IPS DF 6.9 (cell line): ENCODE data around the gene EML6.
A peak's percentile ranks its signal among the peaks of the same experiment; 100 is the strongest.

Source experiments
- DNase-seq: peaks from one replicate; pipeline ENCODE4 v3.0.0-alpha.2; 2013; ENCODE audit warnings: low read depth, low spot score
- H3K27ac ChIP-seq: one replicate; pipeline ENCODE4 v1.5.1; 2013; ENCODE audit warnings: low read length, control low read depth
- H3K27me3 ChIP-seq: 2 replicates; pipeline ENCODE4 v1.6.1; 2013; ENCODE audit warnings: mild to moderate bottlenecking, low read length; ENCODE audit not compliant: control insufficient read depth, insufficient read depth
- H3K36me3 ChIP-seq: 2 replicates; pipeline ENCODE4 v1.6.1; 2013; ENCODE audit warnings: low read length; ENCODE audit not compliant: control insufficient read depth, insufficient read depth
- H3K4me1 ChIP-seq: 2 replicates; pipeline ENCODE4 v1.6.1; 2013; ENCODE audit warnings: low read length; ENCODE audit not compliant: control insufficient read depth, insufficient read depth
- H3K4me3 ChIP-seq: 2 replicates; pipeline ENCODE4 v1.5.1; 2013; ENCODE audit warnings: mild to moderate bottlenecking, low read length
- H3K9me3 ChIP-seq: 2 replicates; pipeline ENCODE4 v1.6.1; 2013; ENCODE audit warnings: low read length, inconsistent platforms; ENCODE audit not compliant: control insufficient read depth, insufficient read depth
- WGBS: extraction: QIAGEN DNeasy Blood & Tissue Kit; methylation state at CpG from one replicate; pipeline ENCODE4 v1.1.7; 2013; ENCODE audit warnings: mixed read lengths, missing lambda C conversion rate; ENCODE audit not compliant: insufficient read length, insufficient coverage; 5-methylcytosine and 5-hydroxymethylcytosine counted together

The EML6 gene

DNA sequence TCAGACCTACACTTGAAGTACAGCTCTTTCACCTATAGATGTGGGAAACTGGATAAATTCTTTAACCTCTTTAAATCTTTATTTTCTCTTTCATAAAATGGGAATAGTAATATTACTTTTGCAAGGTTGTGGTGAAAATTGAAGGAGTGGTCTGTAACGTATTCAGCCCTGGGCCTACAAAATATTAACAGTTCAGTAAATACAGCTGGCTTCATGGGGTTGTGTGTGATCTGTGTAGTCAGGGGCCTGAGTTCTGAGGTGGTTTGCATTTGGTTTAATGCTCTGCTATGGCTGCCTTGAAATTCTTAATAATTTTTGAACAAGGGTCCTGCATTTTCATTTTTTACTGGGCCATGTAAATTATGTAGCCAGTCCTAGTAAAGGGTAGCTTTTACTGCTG lies 16.8 kb upstream of the EML6 start:
- no peak for DNase-seq
- Histone ChIP-seq H3K9me3 (no peaks in the 10 kb centered on the region), H3K4me1 (no peaks in the 10 kb centered on the region; the same call in 1 of the 2 replicates), H3K27ac (no peak overlapping the region), H3K36me3 (no peaks in the 10 kb centered on the region), H3K4me3 (no peak overlapping the region), H3K27me3 (no peaks in the 10 kb centered on the region; the same call in 1 of the 2 replicates)
- no CpG with 5 or more reads among the region's 1 CpG for WGBS

DNA sequence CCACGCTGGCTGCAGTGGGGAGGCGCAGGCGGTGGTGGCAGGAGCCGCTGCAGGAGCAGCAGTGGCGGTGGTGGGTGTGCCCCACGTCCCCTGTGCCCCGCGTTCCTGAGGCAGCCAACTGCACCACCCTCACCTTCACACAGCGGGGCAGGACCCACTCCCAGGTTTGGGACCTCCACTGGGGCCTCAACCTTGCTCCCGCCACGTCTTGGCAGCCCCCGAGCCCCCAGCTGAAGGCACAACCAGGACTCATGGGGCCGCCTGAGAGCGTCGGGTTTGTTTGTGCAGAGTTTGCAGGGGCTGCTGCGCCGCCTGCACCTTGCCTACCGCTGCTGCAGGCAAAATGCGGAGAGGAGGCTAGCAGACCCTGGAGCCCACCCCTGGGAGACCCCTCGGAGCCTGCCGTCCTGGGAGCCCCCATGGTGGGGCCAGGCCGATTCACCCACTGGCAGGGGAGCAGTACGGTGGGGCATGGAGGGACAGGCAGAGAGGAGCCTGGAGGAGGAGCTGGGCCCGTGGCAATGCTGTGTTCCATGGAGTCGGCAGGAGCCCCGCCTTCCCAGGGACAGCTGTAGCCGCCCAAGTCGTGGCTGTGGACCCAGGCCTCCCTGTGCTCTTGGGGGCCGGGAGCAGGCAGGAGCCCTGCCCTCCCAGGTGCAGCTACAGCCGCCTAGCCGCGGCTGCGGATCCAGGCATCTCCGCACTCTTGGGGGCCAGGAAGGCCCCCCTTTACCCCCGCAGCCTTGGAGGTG lies 14.7 kb upstream of the EML6 start:
- H3K4me1 ChIP-seq = no peaks in the 10 kb centered on the region; the same call in 1 of the 2 replicates
- no peaks in the 10 kb centered on the region for H3K36me3 ChIP-seq
- H3K4me3 ChIP-seq = no peak overlapping the region
- no peaks in the 10 kb centered on the region; the same call in 1 of the 2 replicates for H3K27me3 ChIP-seq
- H3K9me3 ChIP-seq = no peaks in the 10 kb centered on the region
- no peak for DNase-seq
- H3K27ac ChIP-seq = no peak overlapping the region
- WGBS = no CpG with 5 or more reads among the region's 35 CpGs

DNA sequence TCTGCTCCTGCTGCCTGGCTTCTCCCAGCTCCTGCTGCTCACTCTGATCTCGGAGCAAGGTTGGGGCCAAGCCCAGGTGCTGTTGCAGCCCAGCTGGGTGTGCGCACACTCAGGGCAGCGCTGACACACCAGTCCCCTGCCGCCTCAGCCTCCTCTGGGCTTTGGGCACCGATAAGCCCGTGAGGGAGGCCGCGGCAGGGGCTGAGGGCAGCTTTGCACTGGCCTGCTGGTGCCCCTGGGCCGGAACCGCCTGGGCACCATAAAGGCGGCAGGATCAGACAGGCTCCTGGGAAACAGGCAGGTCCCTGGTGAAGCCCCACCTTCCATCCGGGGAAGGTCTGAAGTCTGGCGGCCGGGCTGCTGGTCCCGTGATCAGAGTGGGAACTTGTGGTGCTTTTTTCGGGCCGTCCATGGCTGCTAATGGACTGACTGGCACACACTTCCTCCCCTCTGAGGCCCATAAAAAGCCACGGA lies 14.1 kb upstream of the EML6 start:
- DNase-seq = no peak
- Histone ChIP-seq H3K9me3 (no peaks in the 10 kb centered on the region), H3K27me3 (no peaks in the 10 kb centered on the region), H3K36me3 (no peaks in the 10 kb centered on the region), H3K4me1 (no peaks in the 10 kb centered on the region; the same call in 1 of the 2 replicates), H3K4me3 (no peak overlapping the region), H3K27ac (no peak overlapping the region)
- no CpG with 5 or more reads among the region's 18 CpGs for WGBS

DNA sequence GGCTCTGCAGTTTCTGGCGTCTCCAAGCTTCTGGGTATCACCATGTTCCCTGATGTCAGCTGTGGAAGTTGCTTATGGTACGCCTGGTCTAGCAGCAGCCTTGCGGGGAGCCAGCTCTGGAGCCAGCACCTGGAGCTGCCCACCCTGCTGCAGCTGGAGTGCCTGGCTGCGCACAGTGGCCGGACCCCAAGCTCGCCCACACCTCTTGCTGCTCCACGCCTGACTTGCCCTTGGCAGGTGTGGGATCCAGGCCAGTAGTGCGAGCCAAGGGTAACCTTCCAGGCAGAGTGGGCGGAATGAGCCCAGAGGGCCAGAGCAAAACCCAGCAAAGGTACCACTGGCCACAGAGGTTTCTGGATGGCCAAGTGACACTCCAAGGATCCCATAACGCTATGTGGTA lies 13.2 kb upstream of the EML6 start:
- Histone ChIP-seq H3K4me3 (no peak overlapping the region), H3K27me3 (no peaks in the 10 kb centered on the region)
- WGBS = no CpG with 5 or more reads among the region's 10 CpGs

DNA sequence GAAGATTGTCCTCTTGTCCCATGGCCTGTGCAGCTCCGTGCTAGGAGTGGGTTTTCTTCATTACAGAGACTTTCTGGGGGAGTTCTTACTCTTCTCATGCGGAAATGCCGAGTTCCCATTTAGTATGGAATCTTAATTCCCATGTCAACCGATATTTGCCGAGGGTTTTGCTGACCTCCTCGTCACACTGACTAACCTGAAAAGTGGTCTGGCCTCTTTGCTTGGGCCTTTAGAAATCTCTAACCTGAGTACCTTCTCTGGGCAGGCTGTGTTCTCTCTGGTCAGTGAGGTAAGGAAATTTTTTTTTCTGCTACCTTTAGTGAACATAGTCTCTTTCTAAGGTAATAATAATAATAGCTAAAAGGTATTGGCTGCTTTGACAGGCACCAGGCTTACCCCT lies 10.9 kb upstream of the EML6 start:
- no peak overlapping the region for H3K4me3 ChIP-seq
- no CpG with 5 or more reads among the region's 6 CpGs for WGBS
- no peaks in the 10 kb centered on the region; the same call in 1 of the 2 replicates for H3K4me1 ChIP-seq
- no peaks in the 10 kb centered on the region for H3K36me3 ChIP-seq
- H3K27ac ChIP-seq = no peak overlapping the region
- H3K9me3 ChIP-seq = no peaks in the 10 kb centered on the region
- no peaks in the 10 kb centered on the region for H3K27me3 ChIP-seq
- no peak for DNase-seq

More for the DNA sequence above, 13.2 kb upstream of the EML6 start:
- Histone ChIP-seq H3K4me1 (no peaks in the 10 kb centered on the region; the same call in 1 of the 2 replicates), H3K9me3 (no peaks in the 10 kb centered on the region), H3K36me3 (no peaks in the 10 kb centered on the region), H3K27ac (no peak overlapping the region)
- no peak for DNase-seq

DNA sequence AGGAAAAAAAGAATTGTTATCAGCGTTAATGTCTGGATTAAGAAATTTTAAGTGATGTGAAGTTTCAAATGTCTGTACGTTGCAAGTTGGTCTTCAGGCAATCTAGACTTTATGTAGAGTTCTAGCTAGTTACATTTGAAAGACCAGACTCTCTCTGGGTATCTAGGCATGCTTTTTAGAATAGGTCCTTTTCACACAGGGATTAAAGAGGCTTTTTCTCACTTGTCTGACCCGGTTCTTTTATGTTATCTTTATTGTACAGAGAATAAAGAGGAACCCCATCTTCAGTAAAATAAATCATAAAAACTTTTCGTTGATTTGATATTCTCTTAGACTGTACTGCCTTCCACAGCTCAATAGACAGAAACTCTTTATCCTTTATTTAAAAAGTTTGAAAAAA lies 8.5 kb upstream of the EML6 start:
- DNase-seq = no peak
- Histone ChIP-seq H3K36me3 (no peaks in the 10 kb centered on the region), H3K4me1 (no peaks in the 10 kb centered on the region), H3K4me3 (no peak overlapping the region), H3K9me3 (no peaks in the 10 kb centered on the region), H3K27me3 (no peaks in the 10 kb centered on the region), H3K27ac (no peak overlapping the region)
- WGBS = 67% methylated on average over 1 of the region's 4 CpGs

DNA sequence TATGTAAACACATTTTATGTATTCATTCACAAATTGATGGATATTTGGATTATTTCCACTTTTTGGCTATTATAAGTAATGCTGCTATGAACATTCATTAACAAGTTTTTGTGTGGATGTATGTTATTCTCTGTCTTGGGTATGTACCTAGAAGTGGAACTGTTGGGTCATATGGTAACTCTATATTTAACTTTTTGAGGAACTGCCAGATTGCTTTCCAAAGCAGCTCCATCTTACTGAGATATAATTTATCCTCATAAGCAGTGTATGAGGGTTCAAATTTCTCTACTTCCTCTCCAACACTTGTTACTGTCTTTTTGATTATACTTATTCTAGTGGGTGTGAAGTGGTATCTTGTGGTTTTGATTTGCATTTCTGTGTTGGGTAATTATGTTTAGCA lies 7.1 kb upstream of the EML6 start:
- Histone ChIP-seq H3K4me1 (no peaks in the 10 kb centered on the region), H3K9me3 (no peaks in the 10 kb centered on the region), H3K27me3 (no peaks in the 10 kb centered on the region), H3K27ac (no peak overlapping the region), H3K4me3 (no peak overlapping the region), H3K36me3 (no peaks in the 10 kb centered on the region)
- DNase-seq = no peak

DNA sequence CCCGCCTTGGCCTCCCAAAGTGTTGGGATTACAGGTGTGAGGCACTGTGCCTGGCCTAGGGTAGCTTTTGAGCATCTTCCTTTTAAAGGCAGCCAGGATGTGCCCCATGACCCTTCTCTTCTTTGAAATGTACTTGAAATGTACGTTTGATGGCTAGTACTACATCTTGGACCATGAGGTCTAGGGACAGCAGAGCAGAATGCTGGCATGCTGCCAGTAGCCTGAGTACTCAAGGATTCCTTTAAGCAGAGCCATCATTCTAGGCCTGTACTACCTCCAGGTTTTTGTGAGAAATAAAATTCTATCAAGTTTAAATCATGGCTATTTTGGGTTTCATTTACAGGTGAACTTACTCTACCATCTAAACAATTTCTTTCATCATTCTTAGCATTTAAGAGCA lies 2.9 kb upstream of the EML6 start:
- no peak for DNase-seq
- no CpG with 5 or more reads among the region's 2 CpGs for WGBS
- Histone ChIP-seq H3K4me1 (no peaks in the 10 kb centered on the region), H3K4me3 (no peak overlapping the region), H3K9me3 (no peaks in the 10 kb centered on the region), H3K27me3 (peaks cover 12% of the 10 kb centered on the region; the same call in 1 of the 2 replicates), H3K36me3 (no peaks in the 10 kb centered on the region), H3K27ac (no peak overlapping the region)

DNA sequence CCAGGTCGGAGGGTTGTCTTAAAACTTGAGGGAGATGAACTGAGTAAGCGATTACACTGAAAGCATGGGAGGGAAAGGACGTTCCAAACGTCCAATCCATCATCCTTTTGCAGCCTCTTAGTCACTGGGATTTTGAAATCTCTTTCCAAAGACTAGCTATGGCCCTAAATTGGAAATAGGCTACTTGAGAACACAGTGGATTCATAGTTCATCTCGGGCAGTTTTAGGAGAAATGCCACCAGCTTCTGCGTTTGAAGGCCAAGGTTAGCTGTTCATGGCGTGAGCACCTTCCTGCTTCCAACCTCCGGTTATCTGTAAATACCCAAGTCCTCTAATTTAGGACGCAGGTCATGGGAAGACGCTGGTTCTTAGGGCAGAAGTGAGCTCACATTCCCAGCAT lies 821 bp upstream of the EML6 start:
- Histone ChIP-seq H3K36me3 (no peaks in the 10 kb centered on the region), H3K4me1 (no peaks in the 10 kb centered on the region), H3K4me3 (peak overlapping the region; percentile 80; the same call in 1 of the 2 replicates), H3K27me3 (peaks cover 20% of the 10 kb centered on the region), H3K9me3 (no peaks in the 10 kb centered on the region), H3K27ac (no peak overlapping the region)
- no CpG with 5 or more reads among the region's 10 CpGs for WGBS
- DNase-seq = no peak

DNA sequence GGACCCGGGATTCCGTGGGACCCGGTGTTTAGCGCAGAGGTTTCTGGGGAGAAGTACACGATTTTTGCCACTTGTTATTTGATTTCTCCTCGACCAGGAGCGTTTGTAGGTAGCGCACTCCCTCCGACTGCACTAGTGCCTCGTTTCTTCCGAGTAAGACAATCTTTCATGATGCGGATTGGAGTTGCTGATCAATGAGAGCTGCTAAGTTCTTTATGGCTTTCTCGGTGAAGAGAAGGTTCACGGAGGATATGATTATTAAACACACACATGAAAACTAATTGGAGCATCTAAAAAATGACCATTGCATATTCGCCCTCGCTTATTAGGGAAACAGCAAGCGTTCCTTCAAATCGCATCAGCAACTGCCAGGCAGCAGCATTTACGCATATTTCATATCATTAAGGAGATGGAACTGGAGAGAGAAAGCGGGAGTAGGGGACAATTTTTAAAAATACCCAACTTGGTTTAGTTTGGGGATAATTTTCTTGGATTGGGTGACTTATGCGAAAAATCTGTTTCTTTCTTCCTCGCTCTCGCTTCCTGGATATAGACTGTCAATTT lies 616 bp downstream of the EML6 start:
- no peaks in the 10 kb centered on the region for H3K36me3 ChIP-seq
- no peaks in the 10 kb centered on the region for H3K4me1 ChIP-seq
- no CpG with 5 or more reads among the region's 23 CpGs for WGBS
- H3K4me3 ChIP-seq = peak overlapping the region; percentile 82; the same call in 1 of the 2 replicates
- H3K27me3 ChIP-seq = peaks cover 20% of the 10 kb centered on the region
- no peaks in the 10 kb centered on the region for H3K9me3 ChIP-seq
- no peak for DNase-seq
- H3K27ac ChIP-seq = no peak overlapping the region
